Raji (cell line): Measurements from ENCODE around the gene TRIM8.

ENCODE experiments used
- POLR2A ChIP-seq: IDR thresholded peaks from 2 replicates; pipeline ENCODE4 v1.6.1; 2011; ENCODE audit warnings: low read depth, low read length, control low read depth; ENCODE audit not compliant: insufficient read depth

TRIM8 gene

DNA sequence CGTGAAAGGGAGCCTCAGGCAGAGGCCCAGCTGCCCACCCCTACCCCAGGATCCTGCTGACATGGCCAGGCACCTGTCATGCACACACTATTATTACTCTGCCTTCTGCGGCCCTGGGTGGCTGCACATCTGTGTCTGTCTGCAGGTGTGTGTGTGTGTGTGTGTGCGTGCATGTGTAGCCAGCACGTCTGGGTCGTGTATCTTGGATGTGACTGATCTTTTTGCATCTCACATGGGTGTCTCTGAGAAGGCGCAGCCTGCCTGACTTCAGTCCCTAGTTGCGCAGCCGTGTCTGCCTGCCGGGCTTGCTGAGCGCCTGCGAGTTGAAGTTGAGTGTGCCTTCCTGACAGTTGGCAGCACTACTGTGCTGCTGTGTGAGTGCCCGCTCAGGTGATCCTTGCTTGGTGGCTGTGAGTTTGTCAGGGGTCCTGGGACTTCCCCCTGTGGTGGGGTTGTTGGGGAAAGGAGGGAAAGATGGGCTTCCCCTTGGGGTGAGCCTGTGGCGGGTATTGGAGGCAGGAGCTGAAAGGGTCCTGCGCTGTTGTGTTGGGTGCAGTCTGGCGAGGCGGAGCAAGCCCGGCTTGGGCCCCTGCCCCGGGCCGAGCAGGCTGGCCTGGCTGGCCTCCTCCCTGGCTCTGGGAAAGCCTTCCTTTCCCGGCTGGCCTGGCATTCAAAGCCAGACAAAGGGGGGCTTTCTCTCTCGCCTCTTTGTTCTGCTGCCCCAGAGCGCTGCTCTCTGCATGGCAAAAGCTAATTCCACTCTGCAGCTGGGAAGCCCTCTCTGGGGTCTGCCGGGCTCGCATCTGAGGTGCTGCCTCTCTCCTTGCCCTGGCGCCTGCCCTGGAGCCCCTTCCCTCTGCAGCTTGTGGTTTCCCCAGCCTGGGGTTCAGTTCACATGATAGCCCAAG is 4.9 kb downstream of the TRIM8 start:
- TF ChIP-seq POLR2A, result no peak

DNA sequence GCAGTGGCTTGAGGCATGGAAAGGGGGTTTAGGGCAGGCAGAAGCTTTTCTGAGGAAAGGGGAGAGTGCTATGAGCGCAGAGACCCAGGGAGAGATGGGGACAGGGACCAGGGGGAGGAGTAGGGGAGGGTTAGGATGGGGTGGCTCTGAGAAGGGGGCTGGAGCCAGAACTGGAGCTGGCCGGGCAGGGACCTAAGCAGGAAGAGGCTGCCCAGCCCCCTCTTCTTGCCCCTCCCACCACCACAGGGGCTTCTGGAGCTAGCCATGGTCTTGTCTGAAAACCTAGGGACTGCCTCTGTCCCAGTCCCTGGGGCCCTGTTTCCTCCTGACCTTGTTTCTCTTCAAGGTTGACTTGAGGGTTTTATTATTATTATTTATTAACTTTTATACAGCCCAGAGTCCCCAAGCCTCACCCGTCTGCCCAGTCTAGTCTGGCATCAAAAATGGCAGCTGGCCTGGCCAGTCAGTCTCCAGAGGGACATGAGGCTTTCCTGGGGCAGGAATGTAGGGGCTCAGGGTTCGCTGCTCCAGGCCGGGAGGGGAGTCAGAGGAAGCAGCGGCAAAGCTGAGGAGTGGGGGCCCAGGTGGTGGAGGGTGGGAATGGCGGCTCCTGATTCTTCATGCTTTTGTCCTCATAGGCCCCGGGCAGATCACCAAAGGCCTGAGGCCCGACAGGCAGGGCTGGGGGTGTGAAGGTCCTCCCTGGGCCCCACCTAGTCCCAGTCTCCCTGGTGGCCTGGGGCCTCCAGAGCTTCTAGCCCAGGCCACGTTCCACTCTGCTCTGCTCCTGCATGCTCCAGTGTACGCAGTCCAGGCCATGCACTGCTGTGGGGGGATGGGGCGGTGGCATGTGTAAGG is 5.7 kb downstream of the TRIM8 start:
- no peak for TF ChIP-seq POLR2A

DNA sequence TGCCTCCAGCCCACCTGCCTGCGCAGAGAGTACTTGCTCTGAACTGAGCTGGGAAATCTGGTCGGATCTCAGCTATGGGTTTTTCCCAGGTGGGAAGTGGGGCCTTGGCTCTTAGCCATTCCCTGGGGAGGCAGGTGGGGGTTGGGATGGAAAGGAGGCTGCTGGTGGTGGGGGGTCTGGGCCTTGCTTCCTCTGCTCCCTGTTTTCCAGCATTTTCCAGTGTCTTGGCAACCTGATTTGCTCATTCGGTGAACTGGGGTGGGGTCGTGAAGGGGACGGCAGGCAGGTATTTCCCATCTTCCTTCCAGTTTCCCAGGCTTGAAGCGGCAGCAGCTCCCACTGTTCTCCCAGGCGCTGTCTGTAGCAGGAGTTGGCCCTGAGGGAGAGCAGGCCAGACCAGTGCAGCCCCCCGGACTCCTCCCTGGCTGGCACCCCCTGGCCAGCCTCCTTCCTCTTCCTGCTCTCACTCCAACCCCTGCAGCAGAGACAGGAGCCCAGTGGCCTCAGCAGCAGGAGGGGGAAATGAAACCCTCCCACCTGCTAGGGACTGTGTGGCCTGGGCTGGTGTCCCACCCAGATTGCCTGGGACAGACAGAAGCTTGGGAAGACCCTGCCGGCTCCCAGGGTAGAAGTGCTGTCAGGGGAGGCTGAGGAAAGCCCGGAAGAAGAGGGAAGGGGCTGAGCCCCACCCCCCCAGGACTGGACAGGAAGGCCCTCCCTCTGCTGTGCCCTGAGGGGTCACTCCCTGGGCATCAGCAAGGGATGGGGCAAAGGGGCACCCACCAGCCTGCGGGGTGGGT is 6.6 kb downstream of the TRIM8 start:
- no peak for TF ChIP-seq POLR2A

DNA sequence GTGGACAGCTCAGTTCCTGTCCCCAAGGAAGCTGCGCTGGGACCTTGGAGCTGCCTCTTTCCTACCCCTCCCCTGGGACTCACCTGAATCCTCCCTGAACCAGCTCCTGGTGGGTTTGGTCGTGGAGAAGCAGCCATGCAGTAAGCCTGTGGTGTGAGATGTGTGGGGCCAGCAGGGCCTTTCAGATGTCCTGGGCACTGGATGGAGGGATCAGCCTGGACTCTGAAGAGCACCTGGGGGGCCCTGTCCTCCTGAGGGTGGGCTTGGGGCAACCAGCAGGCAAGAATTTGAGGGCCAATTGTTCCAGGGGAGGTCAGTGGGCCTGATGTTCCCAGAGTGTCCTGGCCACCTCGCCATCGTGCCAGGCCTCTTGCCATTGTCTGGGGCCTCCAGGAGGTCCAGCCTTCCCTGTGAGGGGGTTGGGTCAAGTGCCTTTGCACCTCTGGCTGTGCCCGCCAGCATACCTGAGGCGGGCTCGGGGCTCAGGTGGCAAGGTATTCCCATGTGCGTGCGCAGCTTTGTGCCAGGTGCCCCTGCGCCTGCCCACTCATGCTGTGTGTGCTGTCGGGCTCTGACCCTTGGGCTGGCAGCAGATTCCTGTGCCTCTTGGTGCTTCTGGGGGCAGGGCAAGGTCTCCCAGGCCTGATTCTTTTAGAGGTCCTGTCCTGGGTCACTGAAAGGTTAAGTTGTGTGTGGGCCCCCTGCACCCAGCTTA is 7.3 kb downstream of the TRIM8 start:
- no peak for TF ChIP-seq POLR2A

DNA sequence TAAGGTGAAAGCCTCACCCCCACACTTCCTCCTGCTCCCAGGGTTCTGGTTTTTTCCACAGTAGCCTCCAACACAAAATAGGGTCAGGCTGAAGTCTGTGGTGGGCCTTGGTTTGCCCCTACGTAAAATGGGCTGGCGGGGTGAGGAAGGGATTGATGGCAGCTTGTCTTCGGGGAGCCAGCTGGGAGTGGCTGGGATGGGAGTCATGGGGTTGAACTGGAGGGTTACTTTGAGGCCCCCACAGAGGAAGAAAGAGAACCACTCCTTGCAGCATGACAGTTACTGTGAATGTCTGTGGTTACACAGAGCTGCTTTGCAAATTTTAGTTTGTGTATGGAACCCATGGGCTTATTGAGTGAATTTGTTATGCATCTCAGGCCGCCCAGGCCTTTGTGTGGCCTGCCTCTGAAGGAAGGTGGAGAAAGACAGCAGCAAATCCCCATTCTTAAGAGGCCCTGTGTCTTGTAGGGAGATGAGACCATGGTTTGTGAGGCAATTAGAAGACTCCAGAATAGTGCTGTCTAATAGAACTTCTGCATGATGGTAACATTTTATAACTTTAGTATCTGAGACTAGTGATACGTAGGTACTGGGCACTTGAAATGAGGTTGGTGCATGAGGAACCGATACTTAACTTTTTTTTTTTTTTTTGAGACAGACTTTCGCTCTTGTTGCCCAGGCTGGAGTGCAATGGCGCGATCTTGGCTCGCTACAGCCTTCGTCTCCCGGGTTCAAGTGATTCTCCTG is 8.1 kb downstream of the TRIM8 start:
- TF ChIP-seq POLR2A, result no peak

DNA sequence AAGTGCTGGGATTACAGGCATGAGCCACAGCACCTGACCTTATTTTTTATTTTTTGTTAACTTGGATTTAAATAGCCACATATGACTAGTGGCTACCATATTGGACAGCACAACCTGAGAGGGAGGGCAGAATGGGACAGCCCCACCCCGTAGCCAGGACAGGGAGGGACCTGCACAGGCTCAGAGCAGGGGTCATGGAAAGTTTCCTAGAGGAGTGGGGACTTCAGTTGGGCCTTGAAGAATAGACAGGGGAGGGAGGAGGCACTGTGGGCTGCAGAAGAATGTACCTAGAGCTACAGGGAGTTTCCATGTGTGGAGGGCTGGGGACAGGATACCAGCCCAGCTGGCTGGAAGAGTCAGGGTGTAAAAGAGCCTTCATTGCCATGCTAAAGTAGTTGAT is 8.8 kb downstream of the TRIM8 start:
- TF ChIP-seq POLR2A, result no peak

DNA sequence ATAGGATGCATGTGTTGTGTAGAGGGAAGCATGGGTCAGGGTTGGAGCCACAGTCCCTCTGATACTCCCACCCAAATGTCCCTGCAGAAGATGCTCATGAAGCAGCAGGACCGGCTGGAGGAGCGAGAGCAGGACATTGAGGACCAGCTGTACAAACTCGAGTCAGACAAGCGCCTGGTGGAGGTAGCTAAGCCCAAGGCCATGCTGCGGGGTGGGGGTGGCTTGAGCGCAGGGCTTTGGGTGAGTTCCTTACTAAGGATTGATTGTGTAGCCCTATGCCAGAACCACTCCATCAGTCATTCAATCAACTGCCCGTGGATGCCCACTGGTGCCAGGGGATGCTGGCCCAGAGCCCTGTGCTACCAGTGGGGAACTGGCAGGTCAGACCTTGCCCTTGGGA is 10.3 kb downstream of the TRIM8 start:
- TF ChIP-seq POLR2A, result no peak

DNA sequence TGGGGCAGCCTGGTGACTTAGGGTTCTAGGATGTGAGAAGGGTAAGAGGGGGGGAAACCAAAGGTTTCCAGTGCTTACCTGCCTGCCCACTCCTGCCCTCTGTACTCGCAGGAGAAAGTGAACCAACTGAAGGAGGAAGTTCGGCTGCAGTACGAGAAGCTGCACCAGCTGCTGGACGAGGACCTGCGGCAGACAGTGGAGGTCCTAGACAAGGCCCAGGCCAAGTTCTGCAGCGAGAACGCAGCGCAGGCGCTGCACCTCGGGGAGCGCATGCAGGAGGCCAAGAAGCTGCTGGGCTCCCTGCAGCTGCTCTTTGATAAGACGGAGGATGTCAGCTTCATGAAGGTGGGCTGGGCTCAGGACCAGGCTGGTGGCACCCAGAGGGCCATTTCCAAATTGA is 10.7 kb downstream of the TRIM8 start:
- TF ChIP-seq POLR2A, result no peak

DNA sequence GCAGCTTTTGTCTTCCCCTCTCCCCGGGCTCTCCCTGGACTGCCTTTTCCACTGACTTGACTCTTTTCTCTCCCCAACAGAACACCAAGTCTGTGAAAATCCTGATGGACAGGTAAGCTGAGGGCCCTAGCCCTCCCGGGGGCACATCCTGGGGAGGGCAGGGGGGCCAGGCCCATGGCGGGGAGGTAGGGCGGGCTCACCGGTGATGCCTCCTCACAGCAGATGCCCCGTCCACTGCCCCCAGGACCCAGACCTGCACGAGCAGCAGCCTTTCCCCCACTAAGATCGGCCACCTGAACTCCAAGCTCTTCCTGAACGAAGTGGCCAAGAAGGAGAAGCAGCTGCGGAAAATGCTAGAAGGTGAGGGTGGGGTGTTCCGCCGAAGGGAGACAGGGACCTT is 11.7 kb downstream of the TRIM8 start:
- no peak for TF ChIP-seq POLR2A

DNA sequence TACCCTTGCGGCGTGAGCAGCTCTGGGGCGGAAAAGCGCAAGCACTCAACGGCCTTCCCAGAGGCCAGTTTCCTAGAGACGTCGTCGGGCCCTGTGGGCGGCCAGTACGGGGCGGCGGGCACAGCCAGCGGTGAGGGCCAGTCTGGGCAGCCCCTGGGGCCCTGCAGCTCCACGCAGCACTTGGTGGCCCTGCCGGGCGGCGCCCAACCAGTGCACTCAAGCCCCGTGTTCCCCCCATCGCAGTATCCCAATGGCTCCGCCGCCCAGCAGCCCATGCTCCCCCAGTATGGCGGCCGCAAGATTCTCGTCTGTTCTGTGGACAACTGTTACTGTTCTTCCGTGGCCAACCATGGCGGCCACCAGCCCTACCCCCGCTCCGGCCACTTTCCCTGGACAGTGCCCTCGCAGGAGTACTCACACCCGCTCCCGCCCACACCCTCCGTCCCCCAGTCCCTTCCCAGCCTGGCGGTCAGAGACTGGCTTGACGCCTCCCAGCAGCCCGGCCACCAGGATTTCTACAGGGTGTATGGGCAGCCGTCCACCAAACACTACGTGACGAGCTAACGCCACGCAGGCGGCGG is 12.6 kb downstream of the TRIM8 start:
- TF ChIP-seq POLR2A, result no peak

DNA sequence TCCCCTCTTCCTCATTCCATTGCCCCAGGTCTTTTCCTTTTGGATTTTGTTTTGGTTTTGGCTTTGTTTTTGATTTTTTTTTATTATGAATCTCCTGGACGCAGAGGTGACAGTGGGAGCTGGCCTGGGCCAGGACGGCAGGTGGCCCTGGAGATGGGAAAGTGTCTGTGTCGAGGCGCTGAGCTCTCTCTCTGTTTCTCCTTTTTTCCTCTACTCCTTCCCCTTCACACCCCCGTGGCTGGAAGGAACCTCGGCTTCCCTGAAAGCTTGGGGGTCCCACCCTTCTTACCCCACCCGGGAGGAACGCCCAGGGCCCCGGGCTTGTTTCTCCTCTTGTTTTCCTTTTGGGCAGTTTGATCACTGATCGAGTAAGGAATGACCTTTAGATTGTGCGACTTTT is 13.2 kb downstream of the TRIM8 start:
- no peak for TF ChIP-seq POLR2A

DNA sequence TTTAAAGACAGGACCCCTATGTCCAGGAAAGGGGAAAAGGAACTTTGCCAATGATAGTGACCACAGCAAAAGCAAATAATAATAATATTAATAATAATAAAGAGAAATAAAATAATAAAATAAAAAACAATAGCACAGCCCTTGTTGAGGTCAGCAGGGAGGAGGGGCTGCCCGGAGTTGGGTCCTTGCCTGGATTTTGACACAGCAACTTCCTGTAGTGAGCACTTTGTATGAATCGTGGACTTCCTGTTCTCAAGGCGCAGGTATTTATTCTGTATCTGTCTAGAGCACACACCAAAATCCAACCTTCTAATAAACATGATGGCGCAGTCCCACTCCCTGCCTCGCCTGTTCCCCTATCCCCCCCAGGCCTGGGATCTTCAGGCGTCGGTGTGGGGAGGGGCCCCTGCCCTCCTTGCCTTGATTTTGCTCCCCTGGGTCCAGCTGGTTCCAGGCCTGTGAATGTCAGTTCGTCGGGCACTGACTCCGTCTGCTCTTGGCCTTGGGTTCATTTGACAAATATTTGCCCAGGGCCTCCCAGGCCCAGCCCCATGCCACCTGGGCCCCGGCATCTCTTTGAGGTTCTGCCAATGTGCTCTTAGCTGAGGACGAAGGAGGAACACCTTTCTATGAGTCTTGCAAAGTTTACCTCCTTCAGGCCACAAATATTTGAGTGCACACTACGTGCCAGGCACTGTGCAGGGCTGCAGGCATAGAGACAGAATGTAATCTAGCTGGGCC is 13.9 kb downstream of the TRIM8 start:
- TF ChIP-seq POLR2A, result no peak

DNA sequence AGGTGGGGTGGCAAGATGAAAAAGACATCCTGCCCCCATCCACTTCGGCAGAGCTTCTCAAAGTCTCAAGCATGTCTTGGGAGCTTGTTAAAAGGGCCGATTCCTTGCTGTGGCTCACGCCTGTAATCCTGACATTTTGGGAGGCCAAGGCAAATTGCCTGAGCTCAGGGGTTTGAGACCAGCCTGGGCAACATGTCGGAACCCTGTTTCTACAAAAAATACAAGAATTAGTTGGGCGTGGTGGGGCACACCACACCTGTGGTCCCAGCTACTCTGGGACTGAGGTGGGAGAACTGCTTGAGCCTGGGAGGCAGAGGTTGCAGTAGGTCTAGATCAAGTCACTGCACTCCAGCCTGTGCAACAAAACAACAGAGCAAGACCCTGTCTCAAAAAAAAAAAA is 14.5 kb downstream of the TRIM8 start:
- no peak for TF ChIP-seq POLR2A
